GM20000 (cell line): ENCODE measurements around the gene POLR1A.

Source experiments
- DNase-seq: peaks from one replicate; pipeline ENCODE4 v3.0.0; 2012; ENCODE audit warnings: low spot score
- CTCF ChIP-seq: IDR thresholded peaks from 2 replicates; pipeline ENCODE4 v1.5.1; 2012; ENCODE audit warnings: mild to moderate bottlenecking, control low read depth; ENCODE audit errors: extremely low read depth, missing control alignments

The POLR1A gene

GRCh38 chr2:86140969-86141392, 35.3 kb upstream of the POLR1A start:
- TF ChIP-seq CTCF, result no peak

GRCh38 chr2:86139981-86140380, 34.3 kb upstream of the POLR1A start:
- no peak for DNase-seq
- TF ChIP-seq CTCF, result no peak

More at GRCh38 chr2:86140969-86141392, 35.3 kb upstream of the POLR1A start:
- DNase-seq, result no peak

GRCh38 chr2:86138736-86139625, 33.3 kb upstream of the POLR1A start:
- no peak for DNase-seq
- no peak for TF ChIP-seq CTCF

DNA sequence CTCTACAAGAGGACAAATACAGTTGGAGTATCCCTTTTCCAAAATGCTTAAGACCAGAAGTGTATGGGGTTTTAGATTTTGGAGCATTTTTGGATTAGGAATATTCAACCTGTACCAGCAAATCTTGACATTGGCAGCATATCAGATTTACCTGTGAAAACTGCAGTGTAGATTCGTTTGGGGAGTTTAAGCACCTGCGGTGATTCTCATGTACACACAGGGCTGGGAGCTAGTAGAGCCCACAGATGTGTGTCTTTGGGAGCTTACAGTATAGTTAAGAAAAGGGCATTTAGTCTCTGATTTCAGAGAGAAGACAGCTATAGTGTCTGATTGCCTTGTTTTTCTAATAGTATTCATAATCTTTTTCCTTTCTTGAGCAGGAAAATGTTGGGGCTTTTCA, 30.5 kb upstream of the POLR1A start:
- DNase-seq, result no peak
- no peak for TF ChIP-seq CTCF

DNA sequence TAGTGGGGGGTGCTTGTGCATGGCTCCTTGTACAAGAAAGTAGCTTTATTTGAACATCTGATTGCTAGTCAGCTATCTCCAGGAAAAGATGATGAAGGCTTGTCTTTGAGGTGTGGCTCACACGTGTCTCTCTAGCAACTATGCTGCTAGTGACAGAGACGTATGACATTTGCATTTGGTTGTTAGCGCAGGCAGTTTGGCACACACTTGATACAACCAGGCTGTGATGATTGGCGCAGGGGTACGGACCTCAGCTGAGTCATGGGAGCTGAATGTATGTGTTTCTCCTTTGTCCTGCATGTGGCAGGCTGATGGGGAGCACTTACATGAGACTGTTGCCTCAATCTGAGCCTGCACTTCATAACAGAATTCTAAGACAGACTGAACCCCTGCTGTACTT, 30.0 kb upstream of the POLR1A start:
- no peak for DNase-seq
- no peak for TF ChIP-seq CTCF

- no peak for TF ChIP-seq CTCF
- no peak for DNase-seq
These were observed 29.0 kb upstream of the POLR1A start for GRCh38 chr2:86134709-86135108.

DNA sequence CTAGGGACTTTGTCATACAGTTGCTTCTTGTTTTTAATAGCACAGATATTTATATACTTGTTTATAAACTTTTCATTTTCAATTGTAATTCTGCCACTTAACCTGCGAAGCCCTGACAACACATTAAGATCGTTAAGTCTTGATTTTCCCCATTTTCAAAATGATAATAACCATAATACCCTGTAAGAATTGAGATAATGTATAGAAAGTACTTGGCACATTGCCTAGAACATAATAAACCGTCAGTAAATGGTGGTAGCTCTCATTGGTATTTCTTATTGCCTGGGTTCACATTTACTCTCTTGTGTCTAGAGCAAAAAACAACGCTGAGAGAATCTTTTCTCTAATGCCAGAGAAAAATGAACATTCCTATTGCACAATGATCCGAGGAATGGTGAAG, 19.0 kb upstream of the POLR1A start:
- DNase-seq, result no peak
- TF ChIP-seq CTCF, result no peak
